Hematopoietic multipotent progenitor cell treated with erythropoietin and hydrocortisone succinate and interleukin-3 and kit ligand, for 8 days (in vitro differentiated cells): ENCODE measurements around the gene RPGRIP1L.

ENCODE experiments used
- DNase-seq: peaks from one replicate; pipeline ENCODE4 v3.0.0-alpha.2; 2015

Gene RPGRIP1L

GRCh38 chr16:53643474-53643873 is 60.2 kb downstream of the RPGRIP1L start:
- no peak for DNase-seq

- DNase-seq, result no peak
These were observed 61.6 kb downstream of the RPGRIP1L start for GRCh38 chr16:53642094-53642493.

GRCh38 chr16:53636978-53637377 is 66.7 kb downstream of the RPGRIP1L start:
- DNase-seq, result no peak

- DNase-seq, result no peak
These were observed 71.1 kb downstream of the RPGRIP1L start for GRCh38 chr16:53632526-53632925.

GRCh38 chr16:53631236-53632025 is 72.2 kb downstream of the RPGRIP1L start:
- DNase-seq, result no peak

- DNase-seq, result no peak
These were observed 73.9 kb downstream of the RPGRIP1L start for GRCh38 chr16:53629607-53630312.

- no peak for DNase-seq
These were observed 74.5 kb downstream of the RPGRIP1L start for GRCh38 chr16:53629151-53629550.

GRCh38 chr16:53626811-53627210 is 76.8 kb downstream of the RPGRIP1L start:
- DNase-seq, result no peak

- no peak for DNase-seq
These were observed 77.5 kb downstream of the RPGRIP1L start for GRCh38 chr16:53626161-53626560.

GRCh38 chr16:53625221-53625620 is 78.4 kb downstream of the RPGRIP1L start:
- no peak for DNase-seq

GRCh38 chr16:53622315-53622714 is 81.3 kb downstream of the RPGRIP1L start:
- no peak for DNase-seq

GRCh38 chr16:53620476-53620875 is 83.2 kb downstream of the RPGRIP1L start:
- no peak for DNase-seq

GRCh38 chr16:53619235-53619634 is 84.4 kb downstream of the RPGRIP1L start:
- no peak for DNase-seq

- DNase-seq, result no peak
These were observed 89.3 kb downstream of the RPGRIP1L start for GRCh38 chr16:53614346-53614745.

GRCh38 chr16:53612003-53612402 is 91.7 kb downstream of the RPGRIP1L start:
- DNase-seq, result no peak

GRCh38 chr16:53611179-53611696 is 92.4 kb downstream of the RPGRIP1L start:
- peak; percentile 28 for DNase-seq

- no peak for DNase-seq
These were observed 94.1 kb downstream of the RPGRIP1L start for GRCh38 chr16:53609536-53609935.

GRCh38 chr16:53608094-53608493 is 95.6 kb downstream of the RPGRIP1L start:
- no peak for DNase-seq

- no peak for DNase-seq
These were observed 97.7 kb downstream of the RPGRIP1L start for GRCh38 chr16:53605831-53606400.

GRCh38 chr16:53605356-53605755 is 98.3 kb downstream of the RPGRIP1L start:
- DNase-seq, result no peak

GRCh38 chr16:53601961-53602360 is 101.7 kb downstream of the RPGRIP1L start:
- DNase-seq, result no peak

GRCh38 chr16:53600616-53601015 is 103.0 kb downstream of the RPGRIP1L start:
- no peak for DNase-seq

GRCh38 chr16:53600126-53600525 is 103.5 kb downstream of the RPGRIP1L start:
- DNase-seq, result no peak

- DNase-seq, result no peak
These were observed 104.1 kb downstream of the RPGRIP1L start for GRCh38 chr16:53599548-53599947.
